A549 treated with CORT108297 at 1 μM for 4 hours (cell line): ENCODE data around the gene HCFC1. TPM values are rescaled to one million over a fixed set of nuclear protein-coding genes. Genes with fewer than 3 reads are reported as not detected.

ENCODE experiments used
- total RNA-seq: library from RNA; stranded (reverse); fragments of 200-300 nt; extraction: Qiagen RNA extraction; gene quantifications from 5 replicates; pipeline ENCODE4 v1.2.3, GENCODE V29; 2022

The HCFC1 gene
- total RNA-seq: 31.7 to 41.9 TPM (median 40.9 TPM) in 5 replicates

DNA sequence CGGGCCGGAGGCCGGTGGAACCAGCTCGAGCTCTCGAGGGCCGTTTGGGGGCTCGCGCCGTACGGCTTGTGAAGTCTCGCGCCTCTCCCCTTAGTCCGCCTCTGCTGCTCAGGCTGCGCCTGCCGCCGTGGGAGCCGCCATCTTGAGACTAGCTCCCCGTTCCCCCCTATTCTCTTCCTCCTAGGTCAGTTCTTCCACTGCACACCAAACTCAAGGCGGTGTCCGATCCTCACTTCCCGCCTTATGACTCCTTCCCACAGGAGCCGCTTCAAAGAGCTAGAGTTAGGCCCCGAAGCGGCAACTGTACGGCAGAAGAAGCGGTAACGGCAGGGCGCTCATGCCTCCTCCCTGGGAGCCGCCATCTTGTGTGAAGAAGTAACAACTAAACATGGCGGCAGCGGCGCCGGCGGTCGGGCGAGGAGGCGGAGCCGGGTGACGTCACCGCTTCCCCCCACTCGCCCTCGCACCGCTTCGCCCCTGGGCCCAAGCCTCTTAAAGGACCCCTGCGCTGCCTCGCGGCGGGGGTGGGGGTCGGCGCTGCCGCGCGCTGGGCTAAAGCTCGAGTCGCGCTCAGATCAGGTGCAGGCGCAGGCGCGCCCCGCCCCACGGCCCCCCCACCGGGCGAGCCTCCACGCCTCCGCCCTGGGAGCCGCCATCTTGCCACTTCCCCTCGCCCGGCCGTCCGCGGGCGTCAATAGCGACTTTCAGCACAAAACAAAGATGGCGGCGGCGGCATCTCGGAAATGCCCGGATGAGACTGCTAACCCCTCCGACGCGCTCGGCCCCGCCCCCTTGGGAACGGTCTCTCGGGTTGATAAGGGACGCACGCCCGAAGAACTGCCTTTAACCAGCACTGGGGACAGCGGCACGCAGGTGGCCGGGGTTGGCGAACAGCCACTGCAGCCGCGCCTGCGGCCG, at the start of gene HCFC1:
Gene HCFC1 (minus strand): TSS at position 369 of the 918 bp plus-strand sequence. CDS start 978 bp downstream, outside the sequence.

GRCh38 chrX:154019633-154020528, 48.3 kb upstream of the HCFC1 start, which contains the start of gene IRAK1:
TSS of gene IRAK1 (minus strand) at chrX:154019902. CDS start at chrX:154019812, 90 bp downstream.

GRCh38 chrX:153972368-153973126, 929 bp upstream of the HCFC1 start, which contains the start of gene TMEM187:
TSS of gene TMEM187 (plus strand) at chrX:153972754. CDS start at chrX:153982063, 9,309 bp downstream.

DNA sequence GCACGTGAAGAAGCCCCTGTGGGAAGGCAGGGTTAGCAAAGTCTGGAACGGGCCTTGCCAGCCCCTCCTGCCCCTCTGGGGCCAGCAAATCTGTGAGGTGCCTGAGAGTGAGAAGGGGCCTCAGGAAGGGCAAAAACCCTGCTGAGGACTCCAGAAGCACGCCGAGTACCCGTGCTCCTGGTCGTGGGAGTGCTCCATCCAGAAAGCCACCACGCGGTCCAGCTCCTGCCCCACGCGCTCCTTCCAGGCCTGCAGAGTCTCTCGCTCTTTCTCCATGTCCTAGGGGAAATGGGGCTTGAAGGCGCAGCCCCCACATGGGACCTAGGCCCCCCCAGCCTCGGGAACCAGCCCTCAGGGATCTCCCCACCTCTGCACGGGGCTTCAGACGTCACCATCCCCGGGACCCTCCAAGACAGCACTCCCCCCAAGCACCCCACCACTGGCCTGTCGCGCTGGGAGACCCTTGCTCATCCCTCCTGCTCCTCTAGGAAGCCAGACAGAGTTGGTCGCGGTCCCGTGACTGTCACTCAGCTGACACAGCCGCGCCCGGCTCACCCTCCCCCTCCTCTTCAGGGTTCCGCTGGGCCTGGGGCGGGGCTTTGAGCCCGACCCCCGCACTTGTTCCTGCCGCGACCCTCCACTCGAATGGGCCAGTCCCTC, 27.3 kb downstream of the HCFC1 start, which contains the start of gene RENBP:
Gene RENBP (minus strand): TSS at position 504 of the 660 bp plus-strand sequence. CDS start 33 bp downstream, at position 471.

DNA sequence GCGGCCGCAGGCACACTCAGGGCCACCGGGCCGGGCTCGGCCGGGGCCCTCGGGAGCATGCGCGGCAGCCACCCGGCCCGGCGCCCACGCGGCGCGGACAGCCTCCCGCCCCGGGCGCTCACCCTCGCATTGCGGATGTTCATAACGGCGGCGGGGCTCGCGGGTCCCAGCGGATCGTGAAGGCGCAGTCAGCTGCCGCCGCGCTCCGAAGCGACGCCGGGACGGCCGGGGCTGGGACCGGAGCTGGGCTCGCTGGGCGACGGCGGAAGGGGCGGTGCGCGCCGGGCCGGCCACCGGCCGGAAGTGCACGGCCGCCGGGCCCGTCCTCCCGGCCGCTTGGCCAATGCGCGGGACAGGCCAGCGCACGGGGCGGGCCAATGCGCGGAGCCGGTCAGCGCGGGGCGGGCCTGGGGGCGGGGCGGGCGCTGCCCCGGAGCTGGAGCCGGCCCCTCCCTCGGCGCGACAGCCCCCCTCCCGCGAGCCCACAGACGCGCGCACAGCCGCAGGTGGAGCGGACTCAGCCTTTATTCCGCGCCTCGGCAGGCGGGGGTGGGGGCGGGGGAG, 36.8 kb downstream of the HCFC1 start, which contains the start of gene NAA10:
Gene NAA10 (minus strand): TSS at position 276 of the 564 bp plus-strand sequence. CDS start 133 bp downstream, at position 143.

DNA sequence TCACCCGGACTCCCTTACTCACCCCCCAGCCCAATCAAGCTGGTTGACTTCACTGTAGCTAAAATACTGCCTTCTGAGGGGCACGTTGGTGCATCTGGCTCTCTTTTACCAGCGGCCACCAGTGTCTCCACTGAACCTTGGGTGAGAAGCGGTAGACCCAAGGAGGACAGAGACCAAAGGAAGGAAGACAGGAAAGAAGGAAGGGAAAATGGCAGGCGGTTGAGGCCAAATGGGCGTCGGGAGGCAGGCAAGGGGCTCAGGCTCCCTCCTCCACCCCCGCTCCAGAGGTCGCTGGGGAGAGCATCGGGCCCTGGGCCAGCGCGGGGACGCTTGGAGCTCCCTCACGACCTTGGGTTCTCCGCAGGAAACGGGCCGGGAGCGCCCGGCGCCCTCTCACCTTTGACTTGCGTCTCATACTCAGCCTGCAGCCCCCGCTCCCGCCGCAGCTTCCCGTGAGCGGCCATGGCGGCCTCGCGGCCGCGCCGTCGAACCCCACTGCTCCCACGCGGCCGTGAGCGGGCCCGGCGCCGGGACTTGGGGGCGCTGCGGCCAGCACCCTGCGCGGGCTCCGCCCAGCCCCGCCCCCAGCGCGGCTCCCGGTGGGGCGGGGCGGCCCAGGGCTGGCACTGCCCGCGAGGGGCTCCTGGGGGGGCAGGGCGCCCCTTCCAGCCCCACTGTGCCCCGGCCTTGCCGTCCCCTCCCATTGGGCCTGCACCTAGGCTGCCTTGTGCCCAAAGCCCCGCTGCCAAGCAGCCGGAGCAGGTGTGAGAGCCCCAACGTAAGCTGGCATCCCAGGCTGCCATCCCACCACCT, 45.7 kb downstream of the HCFC1 start, which contains the start of gene ARHGAP4:
Gene ARHGAP4 (minus strand): TSS at position 526 of the 813 bp plus-strand sequence. CDS start 62 bp downstream, at position 464.

GRCh38 chrX:153903991-153904957, 67.3 kb downstream of the HCFC1 start, which contains the start of gene AVPR2:
TSS of gene AVPR2 (plus strand) at chrX:153904673. CDS start at chrX:153905146, 473 bp downstream.

Other genes with a start within 250 kb of the HCFC1 start
- gene BCAP31, start 247.4 kb downstream of the HCFC1 start, total RNA-seq: 371 to 467 TPM (median 387 TPM) in 5 replicates
- 2.6 to 4.5 TPM (median 4.3 TPM) in 5 replicates for gene ABCD1, start 247.0 kb downstream of the HCFC1 start, total RNA-seq
- 1.6 to 4.2 TPM (median 3.6 TPM) in 5 replicates for gene PLXNB3, start 207.6 kb downstream of the HCFC1 start, total RNA-seq
- gene SRPK3, start 190.8 kb downstream of the HCFC1 start, total RNA-seq: 0.02 to 0.45 TPM (median 0.05 TPM) in 4 of 5 replicates, not detected in the other
- 61.4 to 65.8 TPM (median 64.4 TPM) in 5 replicates for gene IDH3G, start 177.4 kb downstream of the HCFC1 start, total RNA-seq
- gene SSR4, start 177.2 kb downstream of the HCFC1 start, total RNA-seq: 380 to 464 TPM (median 423 TPM) in 5 replicates
- 2.2 to 4.3 TPM (median 3.6 TPM) in 5 replicates for gene PDZD4, start 141.3 kb downstream of the HCFC1 start, total RNA-seq
- gene L1CAM, start 85.6 kb downstream of the HCFC1 start, total RNA-seq: 19.7 to 25.6 TPM (median 22.5 TPM) in 5 replicates
- 0.06 to 0.17 TPM (median 0.15 TPM) in 4 of 5 replicates, not detected in the other for gene AVPR2, start 67.1 kb downstream of the HCFC1 start, total RNA-seq
- gene ARHGAP4, start 45.6 kb downstream of the HCFC1 start, total RNA-seq: 1.1 to 2.4 TPM (median 1.7 TPM) in 5 replicates
- 208 to 243 TPM (median 229 TPM) in 5 replicates for gene NAA10, start 36.8 kb downstream of the HCFC1 start, total RNA-seq
- 0.10 to 0.16 TPM in 2 of 5 replicates, not detected in the others for gene RENBP, start 27.2 kb downstream of the HCFC1 start, total RNA-seq
- gene TMEM187, start 936 bp upstream of the HCFC1 start, total RNA-seq: 5.4 to 6.7 TPM (median 5.6 TPM) in 5 replicates
- 198 to 223 TPM (median 223 TPM) in 5 replicates for gene IRAK1, start 48.1 kb upstream of the HCFC1 start, total RNA-seq
- 17.2 to 21.6 TPM (median 19.6 TPM) in 5 replicates for gene MECP2, start 125.9 kb upstream of the HCFC1 start, total RNA-seq
- not detected in 5 replicates for gene OPN1LW, start 172.4 kb upstream of the HCFC1 start, total RNA-seq
- not detected in 5 replicates for gene OPN1MW, start 210.8 kb upstream of the HCFC1 start, total RNA-seq
- gene OPN1MW2, start 247.9 kb upstream of the HCFC1 start, total RNA-seq: not detected in 5 replicates